DMS53 (cell line): ENCODE data around the gene PJA1.

Source experiments
- DNase-seq: peaks from one replicate; lab custom pipeline; 2025; lab: John Stamatoyannopoulos, UW

PJA1 gene

GRCh38 chrX:69142788-69143469 lies 22.3 kb downstream of the PJA1 start:
- no peak for DNase-seq

GRCh38 chrX:69140837-69141236 lies 24.4 kb downstream of the PJA1 start:
- DNase-seq: no peak

- DNase-seq: no peak
Observed at GRCh38 chrX:69139516-69139915, 25.7 kb downstream of the PJA1 start.

DNA sequence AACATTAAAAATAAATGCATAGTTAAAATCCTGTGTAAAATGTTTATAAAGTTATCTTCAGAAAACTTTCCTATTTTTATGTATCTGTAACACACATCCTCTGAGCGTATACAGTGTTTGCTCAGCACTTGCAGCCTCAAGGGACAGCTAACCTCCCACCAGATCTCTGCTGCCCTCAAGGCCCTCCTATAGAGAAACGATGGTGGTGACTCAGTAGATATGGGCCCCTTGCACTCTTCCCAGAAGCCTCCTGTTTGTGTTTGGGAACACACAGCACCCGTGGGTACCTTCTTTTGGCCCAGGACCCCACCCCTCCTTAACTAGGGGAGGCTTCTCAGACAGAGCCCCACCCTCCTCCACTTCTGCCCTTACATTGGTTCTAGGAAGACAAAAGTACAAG lies 26.7 kb downstream of the PJA1 start:
- DNase-seq: no peak

- DNase-seq: no peak
Observed at GRCh38 chrX:69138118-69138390, 27.2 kb downstream of the PJA1 start.

DNA sequence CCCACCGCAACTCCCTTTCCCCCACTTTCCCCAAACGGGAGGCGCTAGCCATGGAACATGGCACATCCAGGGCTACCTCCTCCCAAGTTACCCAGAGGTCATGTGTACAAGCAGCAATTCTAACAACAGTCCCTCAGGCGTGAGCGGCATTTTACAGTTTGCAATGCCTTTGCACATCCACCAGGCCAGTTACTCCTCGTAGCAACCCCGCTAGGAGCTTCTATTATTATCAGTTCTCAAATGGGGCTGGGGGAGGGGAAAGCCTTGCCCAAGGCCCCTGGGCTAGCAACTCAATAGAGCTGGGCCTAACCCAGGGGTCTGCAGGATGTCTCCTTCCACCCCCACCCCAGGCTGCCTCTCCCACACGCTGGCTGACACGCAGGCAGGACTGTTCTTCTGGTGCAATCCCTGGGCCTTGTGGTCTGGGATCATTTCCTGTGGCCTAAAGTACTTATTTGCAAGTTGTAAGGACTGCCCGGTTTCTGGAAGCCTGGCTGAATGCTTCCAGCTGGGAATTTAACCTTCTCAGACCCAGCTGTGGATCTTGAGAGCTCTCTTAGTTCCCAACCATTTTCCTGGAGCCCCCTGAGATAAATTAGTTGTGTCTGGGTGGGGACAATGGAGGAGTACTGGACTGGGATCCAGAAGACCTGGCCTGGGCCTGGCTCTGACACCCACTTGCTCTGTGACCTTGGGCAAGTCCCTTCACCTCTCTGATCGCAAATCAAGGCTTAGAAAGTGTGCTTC lies 27.7 kb downstream of the PJA1 start:
- DNase-seq: peak; percentile 44

GRCh38 chrX:69136546-69137331 lies 28.5 kb downstream of the PJA1 start:
- DNase-seq: peak; percentile 61

DNA sequence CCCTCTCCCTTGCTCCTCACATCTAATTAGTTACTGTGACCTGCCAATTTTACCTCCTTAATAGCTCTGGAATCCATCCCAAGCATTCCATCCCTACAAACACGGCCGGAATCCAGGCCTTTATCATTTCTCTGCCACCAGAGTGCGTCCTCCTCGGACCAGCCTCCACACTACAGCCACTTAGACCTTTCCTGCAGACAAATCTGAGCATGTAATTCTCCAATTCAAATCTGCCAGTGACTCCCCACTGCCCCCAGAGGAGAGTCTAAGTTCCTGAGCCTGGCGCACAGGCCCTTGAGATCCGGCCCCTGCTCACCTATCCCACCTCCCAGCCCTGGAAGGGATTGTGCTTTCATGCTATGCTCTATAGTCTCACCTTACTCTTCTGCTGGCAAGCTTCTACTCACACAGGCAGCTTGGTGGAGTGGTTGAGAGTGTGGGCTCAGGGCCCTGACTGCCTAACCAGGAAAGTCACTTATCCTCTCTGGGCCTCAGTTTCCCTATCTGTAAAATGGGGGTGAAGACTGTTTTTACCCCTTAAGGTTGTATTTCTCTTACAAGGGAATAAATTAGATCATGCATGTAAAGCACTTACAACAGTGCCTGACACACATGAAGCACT lies 31.2 kb downstream of the PJA1 start:
- peak; percentile 71 for DNase-seq

DNA sequence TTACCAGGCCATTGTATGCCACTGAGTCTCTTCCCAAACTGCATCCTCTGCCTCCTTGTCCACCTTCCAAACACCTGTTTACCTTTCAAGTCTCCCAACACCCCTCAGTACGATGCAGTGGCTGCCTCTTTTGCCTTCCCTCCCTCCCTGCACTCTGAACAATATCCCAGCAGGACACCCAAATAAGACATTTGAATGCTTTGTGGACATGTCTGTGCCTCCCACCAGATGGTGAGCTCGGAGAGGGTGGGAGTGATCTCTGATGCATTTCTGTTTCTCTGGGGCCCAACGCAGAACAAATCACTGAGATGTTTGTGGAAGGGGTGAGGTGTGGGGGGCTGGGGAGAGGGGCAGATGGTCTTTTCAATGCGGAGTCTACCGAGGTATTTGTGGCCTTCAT lies 33.4 kb downstream of the PJA1 start:
- DNase-seq: no peak

DNA sequence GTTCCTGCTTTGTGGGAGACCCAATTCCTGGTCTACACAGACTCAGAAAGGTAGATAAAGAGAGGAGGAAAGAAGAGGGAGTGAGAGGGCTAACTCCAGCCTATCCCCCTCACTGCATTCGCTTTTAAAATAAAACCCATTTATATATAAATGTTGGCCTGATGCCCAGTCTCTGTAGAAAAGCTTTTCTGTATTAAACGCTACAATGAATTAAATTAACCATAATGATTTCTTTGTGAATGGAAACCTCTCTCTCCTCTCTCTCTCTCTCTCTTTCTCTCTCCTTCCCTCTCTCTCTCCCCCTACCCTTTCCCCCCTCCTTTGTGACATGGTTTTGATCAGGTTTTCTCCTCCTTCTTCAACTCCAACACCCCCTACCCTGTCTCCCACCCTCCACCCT lies 34.8 kb downstream of the PJA1 start:
- no peak for DNase-seq

GRCh38 chrX:69128588-69128987 lies 36.7 kb downstream of the PJA1 start:
- DNase-seq: peak; percentile 58

DNA sequence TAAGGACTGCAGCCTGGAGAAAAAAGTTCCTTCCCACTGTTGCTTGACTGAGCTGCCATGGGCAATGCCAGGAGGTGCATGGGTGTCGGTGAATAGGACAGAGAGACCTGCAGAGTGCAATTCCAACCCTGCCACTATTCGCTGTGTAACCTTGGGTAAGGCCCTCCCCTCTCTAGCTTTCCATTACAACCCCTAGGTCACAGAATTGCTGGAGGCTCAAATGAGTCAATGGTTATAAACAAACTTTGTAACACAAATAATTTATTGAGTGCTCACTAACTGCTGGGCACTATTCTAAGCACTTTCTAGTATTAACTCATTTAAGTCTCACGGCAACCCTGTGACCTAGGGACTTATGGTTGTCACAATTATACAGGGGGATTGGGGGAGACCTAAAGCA lies 37.8 kb downstream of the PJA1 start:
- no peak for DNase-seq

DNA sequence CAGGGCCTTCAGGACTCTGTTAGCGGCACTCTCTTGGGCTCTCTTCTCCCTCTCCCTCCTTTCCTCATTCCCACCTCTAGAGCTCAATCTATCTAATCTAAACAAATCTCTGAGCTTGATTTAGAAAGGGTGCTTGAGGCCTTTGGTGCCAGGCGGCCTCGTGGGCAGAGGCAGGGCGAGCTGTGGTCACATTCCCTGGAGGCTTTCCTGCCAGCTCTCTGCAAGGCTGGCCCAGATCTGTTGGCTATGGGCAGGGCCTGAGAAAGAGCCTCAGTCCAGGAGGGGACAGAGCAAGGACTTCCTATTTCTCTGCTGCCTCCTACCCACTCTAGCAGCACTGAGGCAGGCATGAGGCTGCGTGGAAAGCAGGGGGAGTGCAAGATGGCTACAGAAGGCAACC lies 38.6 kb downstream of the PJA1 start:
- DNase-seq: no peak

- DNase-seq: no peak
Observed at GRCh38 chrX:69125094-69125493, 40.2 kb downstream of the PJA1 start.

GRCh38 chrX:69124108-69124507 lies 41.1 kb downstream of the PJA1 start:
- no peak for DNase-seq

DNA sequence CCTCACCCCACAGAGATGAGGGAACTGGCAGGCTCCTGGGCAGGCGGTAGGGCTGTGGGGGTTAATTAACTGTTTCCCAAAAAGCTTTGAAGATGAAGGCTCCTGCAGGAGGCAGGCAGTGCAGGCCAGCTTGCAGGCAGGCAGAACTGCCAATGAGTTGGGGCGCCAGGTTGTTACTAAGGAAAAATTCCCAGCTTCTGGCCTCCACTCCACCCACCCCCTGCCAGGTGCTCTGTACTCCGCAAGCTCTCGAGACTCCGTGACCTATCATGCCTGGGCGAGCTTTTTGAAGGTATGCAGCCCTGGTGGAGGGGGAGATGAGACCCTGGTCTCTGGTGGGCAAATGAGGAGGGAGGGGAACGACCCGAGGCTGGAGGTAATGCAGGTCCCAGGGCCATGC lies 41.8 kb downstream of the PJA1 start:
- DNase-seq: no peak

DNA sequence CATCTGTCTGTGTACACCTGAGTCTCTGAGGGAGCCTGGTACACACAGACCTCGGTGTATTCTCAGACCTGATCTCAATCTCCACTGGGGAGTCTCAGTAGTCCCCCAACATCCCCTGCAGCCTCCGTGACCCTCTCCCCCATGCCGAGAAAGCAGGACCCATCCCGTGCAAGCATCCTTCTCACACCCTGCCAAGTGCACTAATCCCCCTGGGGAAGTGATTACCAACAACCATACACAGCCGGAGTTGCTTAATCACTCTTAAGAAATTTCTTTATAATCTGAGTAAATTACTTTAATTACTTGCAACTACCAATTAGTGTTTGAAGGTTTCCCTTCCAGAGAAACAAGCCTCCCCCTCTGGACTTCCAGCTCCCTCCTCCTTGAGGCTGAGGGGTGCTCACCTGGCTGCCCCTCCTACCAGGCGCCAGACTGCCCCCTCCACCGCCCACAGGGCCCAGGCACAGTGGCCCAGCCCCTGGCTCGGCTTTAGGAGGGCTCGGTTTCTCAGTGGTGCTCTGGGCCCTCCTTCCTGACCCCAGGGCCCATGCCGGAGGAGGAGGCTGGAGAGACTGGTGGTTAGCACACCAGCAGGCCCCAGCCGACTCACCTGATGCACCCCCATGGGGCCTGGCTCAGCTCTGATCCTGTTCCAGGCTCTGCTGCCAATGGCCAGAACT lies 43.8 kb downstream of the PJA1 start:
- no peak for DNase-seq

DNA sequence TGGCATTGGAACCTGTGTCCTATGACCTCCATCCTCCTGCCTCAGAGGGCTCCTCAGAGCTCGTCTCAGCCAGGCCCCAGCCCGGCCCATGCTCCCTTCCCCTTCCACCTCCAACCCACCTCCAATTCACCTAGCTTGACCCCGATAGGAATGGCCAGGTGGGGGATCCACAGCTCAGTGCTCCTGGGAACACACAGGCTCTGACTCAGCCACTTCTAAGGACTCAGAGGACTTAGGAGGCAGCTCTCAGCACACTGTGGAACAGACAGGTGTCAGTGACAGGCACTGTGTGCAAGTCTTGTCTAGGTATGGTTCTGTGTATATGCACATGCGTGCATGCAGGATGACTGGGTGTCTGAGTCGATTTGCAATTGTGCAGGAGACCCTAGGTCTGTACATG lies 44.8 kb downstream of the PJA1 start:
- DNase-seq: peak; percentile 46

DNA sequence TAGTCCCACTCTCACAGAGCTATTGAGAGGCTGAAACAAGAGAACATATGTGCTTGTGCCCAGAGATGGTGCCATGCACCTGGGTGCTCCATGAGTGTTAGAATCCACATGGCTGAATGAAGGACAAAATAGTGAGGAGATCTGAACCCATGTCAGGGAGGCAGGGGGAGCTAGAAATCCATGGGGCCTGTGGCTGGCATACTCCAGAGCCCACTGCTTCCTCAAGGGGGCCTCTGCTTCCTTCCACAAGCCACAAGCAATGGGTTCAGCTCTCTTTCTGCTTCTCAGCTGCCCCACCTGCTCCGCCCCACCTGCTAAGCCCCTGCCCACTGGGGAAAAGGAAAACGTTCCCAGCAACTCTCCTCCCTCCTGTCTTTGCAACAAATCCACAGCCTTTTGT lies 46.1 kb downstream of the PJA1 start:
- no peak for DNase-seq

- no peak for DNase-seq
Observed at GRCh38 chrX:69117876-69118526, 47.3 kb downstream of the PJA1 start.

DNA sequence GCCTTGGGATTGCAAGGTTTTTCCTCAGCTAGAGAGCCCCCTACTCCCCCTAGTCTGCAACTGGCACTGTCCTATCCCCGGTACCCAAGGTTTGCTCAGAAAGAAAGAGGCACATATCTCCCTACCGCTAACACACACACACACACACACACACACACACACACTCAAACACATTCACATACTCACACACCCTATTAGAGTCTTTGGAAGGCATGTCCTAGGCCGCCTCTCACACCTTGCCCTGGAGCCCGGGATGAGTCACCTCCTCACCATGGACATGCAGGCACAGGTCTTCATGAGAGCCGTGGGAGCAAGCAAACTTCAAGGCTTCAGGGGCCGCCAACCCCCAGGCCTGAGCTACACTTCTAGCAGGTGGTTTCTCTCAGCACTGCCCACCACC lies 49.2 kb downstream of the PJA1 start:
- peak; percentile 12 for DNase-seq

DNA sequence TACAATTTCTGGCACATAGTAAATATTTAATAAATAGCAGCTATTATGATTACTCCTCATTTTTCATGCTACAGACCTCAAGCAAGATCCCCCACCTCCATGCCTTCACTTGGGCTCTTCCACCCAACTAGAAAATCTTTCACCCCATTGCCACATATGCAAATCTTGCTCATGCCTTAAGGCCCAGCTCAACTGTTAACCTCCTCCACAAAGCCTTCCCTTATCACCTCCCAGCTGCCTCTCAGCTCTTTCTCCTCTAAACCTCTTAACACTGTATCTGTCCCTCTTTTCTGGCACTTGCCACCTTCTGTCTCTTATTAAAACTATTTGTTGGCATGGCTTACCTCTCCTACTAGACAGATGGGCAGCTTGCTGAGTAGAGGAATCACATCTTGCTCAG lies 51.5 kb downstream of the PJA1 start:
- DNase-seq: no peak
